ENCODE data around the gene ETV4. TPM values are rescaled to one million over a fixed set of nuclear protein-coding genes. Genes with fewer than 3 reads are reported as not detected.

Gene ETV4
- total RNA-seq, 2 experiments from 2014 or later: not detected

DNA sequence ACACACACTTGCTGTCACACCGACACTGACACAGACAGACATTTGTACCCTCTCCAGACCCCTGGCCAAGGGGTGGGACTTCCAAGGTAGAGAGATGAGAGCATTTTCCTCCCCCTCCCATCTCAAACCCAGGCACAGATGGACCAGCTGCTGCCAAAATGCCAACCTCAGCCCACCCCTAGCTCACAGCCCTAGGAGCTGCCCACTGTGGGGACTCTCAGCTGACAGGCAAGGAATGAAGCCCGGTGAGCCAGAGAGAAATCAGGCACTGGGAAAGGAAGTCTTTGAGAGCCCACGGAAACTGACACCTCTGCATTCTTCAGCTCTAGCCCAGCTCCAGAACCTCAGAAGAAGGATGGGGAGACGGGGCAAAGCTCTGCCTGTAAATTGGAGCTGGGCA lies 2.8 kb downstream of the ETV4 start:
- no peaks in the 10 kb centered on the region for H3K9me2 ChIP-seq (ENCODE audit: insufficient read depth, low read length)
- H2AFZ ChIP-seq (ENCODE audit: low read length): no peak overlapping the region
- H3K4me1 ChIP-seq (ENCODE audit: insufficient read depth, low read length, poor library complexity, severe bottlenecking): peaks cover 6% of the 10 kb centered on the region
- H3K9me3 ChIP-seq (ENCODE audit: low read length): no peaks in the 10 kb centered on the region
- no TSS peak for BruUV-seq (replicated peaks)
- no peak for DNase-seq (ENCODE audit: low spot score)
- ChIA-PET POLR2A (no interaction called here), CTCF (ENCODE audit: unreplicated experiment) (no interaction called here)
- intact Hi-C loops (cut with micrococcal nuclease; ENCODE audit: unreplicated experiment): no loop called here
- no peaks in the 10 kb centered on the region; the same call in 1 of the 2 replicates for H4K20me1 ChIP-seq (ENCODE audit: insufficient read depth, low read length)
- H3K4me2 ChIP-seq (ENCODE audit: low read length): no peak overlapping the region
- H3K4me3 ChIP-seq (ENCODE audit: low read depth, low read length, poor library complexity, severe bottlenecking): no peak overlapping the region
- H3K36me3 ChIP-seq (ENCODE audit: insufficient read depth, low read length): no peaks in the 10 kb centered on the region
- no peaks in the 10 kb centered on the region for H3K79me2 ChIP-seq (ENCODE audit: insufficient read depth, low read depth, low read length)
- TF ChIP-seq EZH2phosphoT487 (IDR thresholded peaks at IDR 0.05; ENCODE audit: borderline replicate concordance, low read depth, low read length): no peak
- TF ChIP-seq, protein P1, sequence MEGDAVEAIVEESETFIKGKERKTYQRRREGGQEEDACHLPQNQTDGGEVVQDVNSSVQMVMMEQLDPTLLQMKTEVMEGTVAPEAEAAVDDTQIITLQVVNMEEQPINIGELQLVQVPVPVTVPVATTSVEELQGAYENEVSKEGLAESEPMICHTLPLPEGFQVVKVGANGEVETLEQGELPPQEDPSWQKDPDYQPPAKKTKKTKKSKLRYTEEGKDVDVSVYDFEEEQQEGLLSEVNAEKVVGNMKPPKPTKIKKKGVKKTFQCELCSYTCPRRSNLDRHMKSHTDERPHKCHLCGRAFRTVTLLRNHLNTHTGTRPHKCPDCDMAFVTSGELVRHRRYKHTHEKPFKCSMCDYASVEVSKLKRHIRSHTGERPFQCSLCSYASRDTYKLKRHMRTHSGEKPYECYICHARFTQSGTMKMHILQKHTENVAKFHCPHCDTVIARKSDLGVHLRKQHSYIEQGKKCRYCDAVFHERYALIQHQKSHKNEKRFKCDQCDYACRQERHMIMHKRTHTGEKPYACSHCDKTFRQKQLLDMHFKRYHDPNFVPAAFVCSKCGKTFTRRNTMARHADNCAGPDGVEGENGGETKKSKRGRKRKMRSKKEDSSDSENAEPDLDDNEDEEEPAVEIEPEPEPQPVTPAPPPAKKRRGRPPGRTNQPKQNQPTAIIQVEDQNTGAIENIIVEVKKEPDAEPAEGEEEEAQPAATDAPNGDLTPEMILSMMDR (conservative IDR thresholded peaks at IDR 0.05; ENCODE audit: low read length): no peak
- no peak overlapping the region for H3K27ac ChIP-seq (ENCODE audit: low read depth, low read length, poor library complexity, severe bottlenecking)

DNA sequence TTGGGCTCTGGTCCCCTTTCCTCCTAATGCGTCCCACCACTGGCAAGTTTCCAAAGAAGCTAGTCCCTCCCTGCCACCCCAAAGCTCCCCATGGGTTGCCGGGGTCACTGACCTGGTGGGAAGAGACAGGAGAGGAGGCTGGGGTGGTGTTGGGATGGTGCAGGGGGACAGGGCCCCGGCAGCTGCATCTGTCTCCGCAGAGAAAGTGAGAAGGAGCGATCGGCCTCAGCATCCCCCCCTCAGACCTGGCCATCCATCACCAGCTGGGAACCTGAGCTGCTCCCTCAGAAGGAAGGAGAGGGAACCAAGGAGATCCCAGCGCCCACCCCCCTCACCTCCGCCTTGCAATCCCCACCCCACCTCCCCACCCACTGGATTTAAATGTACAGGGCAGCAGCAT lies 3.3 kb downstream of the ETV4 start:
- TF ChIP-seq, protein P1 (conservative IDR thresholded peaks at IDR 0.05; ENCODE audit: low read length): no peak
- no peak for TF ChIP-seq EZH2phosphoT487 (IDR thresholded peaks at IDR 0.05; ENCODE audit: borderline replicate concordance, low read depth, low read length)

GRCh38 chr17:43540821-43541674 lies 5.1 kb downstream of the ETV4 start:
- H3K79me2 ChIP-seq (ENCODE audit: insufficient read depth, low read depth, low read length): no peaks in the 10 kb centered on the region
- H3K9me2 ChIP-seq (ENCODE audit: insufficient read depth, low read length): no peaks in the 10 kb centered on the region
- POLR2A ChIA-PET: no interaction called here
- no TSS peak for BruUV-seq (replicated peaks)
- TF ChIP-seq, protein P1 (conservative IDR thresholded peaks at IDR 0.05; ENCODE audit: low read length): no peak
- TF ChIP-seq EZH2phosphoT487 (IDR thresholded peaks at IDR 0.05; ENCODE audit: borderline replicate concordance, low read depth, low read length): no peak
- H3K9me3 ChIP-seq (ENCODE audit: low read length): no peaks in the 10 kb centered on the region
- H3K4me3 ChIP-seq (ENCODE audit: low read depth, low read length, poor library complexity, severe bottlenecking): no peak overlapping the region
- DNase-seq (ENCODE audit: low spot score): no peak
- H3K27ac ChIP-seq (ENCODE audit: low read depth, low read length, poor library complexity, severe bottlenecking): no peak overlapping the region
- H3K4me1 ChIP-seq (ENCODE audit: insufficient read depth, low read length, poor library complexity, severe bottlenecking): peaks cover 4% of the 10 kb centered on the region
- no peaks in the 10 kb centered on the region for H3K36me3 ChIP-seq (ENCODE audit: insufficient read depth, low read length)
- H3K4me2 ChIP-seq (ENCODE audit: low read length): no peak overlapping the region
- no peak overlapping the region for H2AFZ ChIP-seq (ENCODE audit: low read length)
- CTCF ChIA-PET (ENCODE audit: unreplicated experiment): no interaction called here
- H4K20me1 ChIP-seq (ENCODE audit: insufficient read depth, low read length): no peaks in the 10 kb centered on the region; the same call in 1 of the 2 replicates
- intact Hi-C loops (cut with micrococcal nuclease; ENCODE audit: unreplicated experiment): no loop called here

More for the DNA sequence above, 3.3 kb downstream of the ETV4 start:
- Histone ChIP-seq H3K4me1 (ENCODE audit: insufficient read depth, low read length, poor library complexity, severe bottlenecking) (peaks cover 6% of the 10 kb centered on the region), H4K20me1 (ENCODE audit: insufficient read depth, low read length) (no peaks in the 10 kb centered on the region; the same call in 1 of the 2 replicates), H3K36me3 (ENCODE audit: insufficient read depth, low read length) (no peaks in the 10 kb centered on the region), H3K4me3 (ENCODE audit: low read depth, low read length, poor library complexity, severe bottlenecking) (no peak overlapping the region), H3K4me2 (ENCODE audit: low read length) (no peak overlapping the region), H3K9me2 (ENCODE audit: insufficient read depth, low read length) (no peaks in the 10 kb centered on the region), H3K27ac (ENCODE audit: low read depth, low read length, poor library complexity, severe bottlenecking) (no peak overlapping the region), H3K9me3 (ENCODE audit: low read length) (no peaks in the 10 kb centered on the region), H2AFZ (ENCODE audit: low read length) (no peak overlapping the region), H3K79me2 (ENCODE audit: insufficient read depth, low read depth, low read length) (no peaks in the 10 kb centered on the region)
- no TSS peak for BruUV-seq (replicated peaks)
- ChIA-PET POLR2A (no interaction called here), CTCF (ENCODE audit: unreplicated experiment) (no interaction called here)
- intact Hi-C loops (cut with micrococcal nuclease; ENCODE audit: unreplicated experiment): no loop called here
- DNase-seq (ENCODE audit: low spot score): no peak
